Adrenal gland (tissue), 5 donors: ENCODE results near the gene EIF4E1B.

ENCODE experiments used
- CTCF ChIP-seq, 6 experiments: fragments of 450-650 bp in 4 of 6; fragments of 200-600 bp in 2 of 6; sonication (generic) in 1 of 6; IDR thresholded peaks; 1 replicate in 5 of 6; 2 replicates in 1 of 6; pipeline versions ENCODE4 v1.5.1 to v1.8.0; 2016 to 2021; ENCODE audit warnings: antibody characterized with exemption in 6 of 6, mild to moderate bottlenecking in 2 of 6, moderate library complexity in 1 of 6
- POLR2A ChIP-seq, 2 donors: fragments of 450-650 bp; IDR thresholded peaks; one replicate each; pipeline ENCODE4 v1.6.1; 2017; ENCODE audit warnings: antibody characterized with exemption in 2 of 2, mild to moderate bottlenecking in 2 of 2, moderate library complexity in 1 of 2
- donor health status: DM: no; HTN: no; CAD: no.

- TF ChIP-seq CTCF (IDR thresholded peaks at IDR 0.05) (no peak), POLR2A (IDR thresholded peaks at IDR 0.05) (no peak)
Measured at GRCh38 chr5:176654856-176655255, 24.4 kb downstream of the EIF4E1B start.
